ENCODE measurements around the gene HSPB8.

The HSPB8 gene

GRCh38 chr12:119178544-119179334 is at the start of gene HSPB8:
Gene HSPB8 (plus strand): TSS chr12:119178931. CDS start chr12:119179313, 382 bp downstream.
- DNase-seq: no peak

- no peak for DNase-seq
Observed at GRCh38 chr12:119129827-119130434, 48.8 kb upstream of the HSPB8 start.

- no peak for DNase-seq
Observed at GRCh38 chr12:119130523-119130922, 48.2 kb upstream of the HSPB8 start.

GRCh38 chr12:119134284-119135072 is 44.3 kb upstream of the HSPB8 start:
- no peak for DNase-seq

GRCh38 chr12:119136811-119137410 is 41.8 kb upstream of the HSPB8 start:
- no peak for DNase-seq

- no peak for DNase-seq
Observed at GRCh38 chr12:119139448-119139847, 39.3 kb upstream of the HSPB8 start.

- DNase-seq: no peak
Observed at GRCh38 chr12:119145367-119145766, 33.4 kb upstream of the HSPB8 start.

GRCh38 chr12:119147847-119148448 is 30.8 kb upstream of the HSPB8 start:
- no peak for DNase-seq

- no peak for DNase-seq
Observed at GRCh38 chr12:119149270-119149669, 29.5 kb upstream of the HSPB8 start.

- no peak for DNase-seq
Observed at GRCh38 chr12:119151445-119152026, 27.2 kb upstream of the HSPB8 start.

GRCh38 chr12:119153477-119154434 is 25.0 kb upstream of the HSPB8 start:
- DNase-seq: peak; percentile 5

- no peak for DNase-seq
Observed at GRCh38 chr12:119154435-119154818, 24.3 kb upstream of the HSPB8 start.

- DNase-seq: no peak
Observed at GRCh38 chr12:119156401-119157044, 22.2 kb upstream of the HSPB8 start.

GRCh38 chr12:119157528-119157927 is 21.2 kb upstream of the HSPB8 start:
- DNase-seq: no peak

- DNase-seq: no peak
Observed at GRCh38 chr12:119157978-119158377, 20.8 kb upstream of the HSPB8 start.

- DNase-seq: no peak
Observed at GRCh38 chr12:119158402-119158801, 20.3 kb upstream of the HSPB8 start.

- DNase-seq: no peak
Observed at GRCh38 chr12:119159844-119160243, 18.9 kb upstream of the HSPB8 start.

- no peak for DNase-seq
Observed at GRCh38 chr12:119167902-119168301, 10.8 kb upstream of the HSPB8 start.

- DNase-seq: no peak
Observed at GRCh38 chr12:119168721-119169120, 10.0 kb upstream of the HSPB8 start.

- DNase-seq: no peak
Observed at GRCh38 chr12:119169150-119169549, 9.6 kb upstream of the HSPB8 start.

- no peak for DNase-seq
Observed at GRCh38 chr12:119171291-119171690, 7.4 kb upstream of the HSPB8 start.

Data from stimulated activated CD4-positive, alpha-beta T cell treated with anti-CD3 and anti-CD28 coated beads, Interleukin-4, amount 100 ng/mL, for 1 hour (primary cell).